A549 (cell line): ENCODE measurements around the gene WNT3A. TPM values are rescaled to one million over a fixed set of nuclear protein-coding genes. Genes with fewer than 3 reads are reported as not detected.

Experiments used
- ATAC-seq, 2 experiments: fragments of 200-7000 bp in 1 of 2; fragments of >200 bp in 1 of 2; cut with Nextera tagmentation in 1 of 2; cut with Tn5 transposase in 1 of 2; 3 replicates each; pipeline versions ENCODE4 v1.8.0 to v1.9.1; 2018 to 2020; ENCODE audit warnings: mild to moderate bottlenecking in 1 of 2, moderate library complexity in 1 of 2
- CTCF ChIA-PET: fragments of 300-600 bp; sonication (Branson Sonifier 250); formaldehyde crosslinking; extraction: SDS; loops from one replicate; lab custom pipeline; 2021; ENCODE audit warnings: antibody characterized with exemption, inconsistent platforms; lab: Yijun Ruan, JAX
- POLR2A ChIA-PET: fragments of 350-600 bp; formaldehyde crosslinking; extraction: SDS; loops from one replicate; lab custom pipeline; 2021; ENCODE audit warnings: antibody characterized with exemption, inconsistent platforms; lab: Yijun Ruan, JAX
- DNase-seq, 2 experiments: peaks; one replicate each; pipeline versions ENCODE4 v3.0.0 to v3.0.0-alpha.2; 2011 to 2016; ENCODE audit warnings: low read depth in 1 of 2, low spot score in 1 of 2
- FAIRE-seq: peaks from 2 replicates; lab custom pipeline; 2011; peaks lifted over from hg19 to GRCh38; lab: Jason Lieb, UNC
- H3K27ac ChIP-seq, 2 experiments: fragments of >200 bp; sonication (Bioruptor Twin); formaldehyde crosslinking; 3 replicates each; pipeline ENCODE4 v1.5.1; 2016 to 2017
- H3K4me1 ChIP-seq: fragments of >200 bp; sonication (Bioruptor Twin); formaldehyde crosslinking; 3 replicates; pipeline ENCODE4 v1.6.1; 2016
- H3K4me2 ChIP-seq: fragments of >200 bp; sonication (Bioruptor Twin); formaldehyde crosslinking; 3 replicates; pipeline ENCODE4 v1.6.1; 2016
- H3K4me3 ChIP-seq: fragments of >200 bp; sonication (Bioruptor Twin); formaldehyde crosslinking; 3 replicates; pipeline ENCODE4 v1.5.1; 2016
- H3K9me3 ChIP-seq: fragments of >200 bp; sonication (Bioruptor Twin); formaldehyde crosslinking; 3 replicates; pipeline ENCODE4 v1.6.1; 2016
- BCL3 ChIP-seq: fragments of >200 bp; sonication (Bioruptor Twin); formaldehyde crosslinking; IDR thresholded peaks from 3 replicates; pipeline ENCODE4 v1.6.1; 2016
- BHLHE40 ChIP-seq: IDR thresholded peaks from 2 replicates; pipeline ENCODE4 v1.6.1; 2012; ENCODE audit warnings: low read depth, low read length, inconsistent platforms
- CHD2 ChIP-seq: fragments of 150-350 bp; IDR thresholded peaks from 2 replicates; pipeline ENCODE4 v1.6.1; 2014; ENCODE audit warnings: low read length; ENCODE audit not compliant: partially characterized antibody
- CHD4 ChIP-seq: fragments of 200-600 bp; sonication (generic); IDR thresholded peaks from 2 replicates; pipeline ENCODE4 v1.6.1; 2016; ENCODE audit warnings: antibody characterized with exemption, mild to moderate bottlenecking, borderline replicate concordance
- FOSB ChIP-seq: fragments of 250-450 bp; sonication (Bioruptor Pico); IDR thresholded peaks from 2 replicates; pipeline ENCODE4 v1.5.0; 2020; ENCODE audit warnings: mild to moderate bottlenecking, moderate library complexity
- GATA3 ChIP-seq: IDR thresholded peaks from 2 replicates; pipeline ENCODE4 v1.6.1; 2012; ENCODE audit warnings: borderline replicate concordance
- HEYL ChIP-seq: fragments of 250-450 bp; sonication (Bioruptor Pico); IDR thresholded peaks from 2 replicates; pipeline ENCODE4 v1.8.0; 2021; ENCODE audit warnings: mild to moderate bottlenecking, moderate library complexity
- JUNB ChIP-seq: fragments of >200 bp; sonication (Bioruptor Twin); formaldehyde crosslinking; IDR thresholded peaks from 2 replicates; pipeline ENCODE4 v1.6.1; 2016
- KDM1A ChIP-seq: fragments of 200-600 bp; sonication (generic); IDR thresholded peaks from 2 replicates; pipeline ENCODE4 v1.6.1; 2016; ENCODE audit warnings: low read depth, mild to moderate bottlenecking
- MAZ ChIP-seq: fragments of 150-350 bp; IDR thresholded peaks from 2 replicates; pipeline ENCODE4 v1.6.1; 2014; ENCODE audit warnings: antibody characterized with exemption, low read depth, low read length, borderline replicate concordance
- MYC ChIP-seq: IDR thresholded peaks from 2 replicates; pipeline ENCODE4 v1.6.1; 2012; ENCODE audit warnings: mild to moderate bottlenecking, inconsistent platforms, low read length, improper control_type of control experiment, borderline replicate concordance
- NFE2L2 ChIP-seq: fragments of 150-350 bp; conservative IDR thresholded peaks from 2 replicates; pipeline ENCODE4 v1.6.1; 2014; ENCODE audit warnings: low read length
- NPAS2 ChIP-seq: fragments of 250-450 bp; sonication (Bioruptor Pico); IDR thresholded peaks from 2 replicates; pipeline ENCODE4 v1.8.0; 2022; ENCODE audit warnings: mild to moderate bottlenecking, moderate library complexity, borderline replicate concordance
- PHF8 ChIP-seq: fragments of 200-600 bp; sonication (generic); IDR thresholded peaks from 2 replicates; pipeline ENCODE4 v1.6.1; 2016; ENCODE audit warnings: low read depth, mild to moderate bottlenecking, antibody characterized with exemption, moderate library complexity, borderline replicate concordance
- POLR2AphosphoS2 ChIP-seq: conservative IDR thresholded peaks from 2 replicates; pipeline ENCODE4 v1.6.1; 2012; ENCODE audit warnings: low read length, improper control_type of control experiment, inconsistent platforms
- RAD21 ChIP-seq, 2 experiments: fragments of >200 bp in 1 of 2; sonication (Bioruptor Twin) in 1 of 2; formaldehyde crosslinking in 1 of 2; IDR thresholded peaks in 1 of 2; conservative IDR thresholded peaks in 1 of 2; 2 replicates in 1 of 2; 3 replicates in 1 of 2; pipeline ENCODE4 v1.6.1; 2012 to 2018; ENCODE audit warnings: inconsistent platforms in 1 of 2
- RCOR1 ChIP-seq: fragments of 150-350 bp; IDR thresholded peaks from 2 replicates; pipeline ENCODE4 v1.6.1; 2014; ENCODE audit warnings: antibody characterized with exemption, low read length, low read depth
- REST ChIP-seq: fragments of 200-600 bp; sonication (generic); IDR thresholded peaks from 2 replicates; pipeline ENCODE4 v1.6.1; 2016; ENCODE audit warnings: antibody characterized with exemption, mild to moderate bottlenecking, moderate library complexity
- RNF2 ChIP-seq: fragments of 200-600 bp; sonication (generic); IDR thresholded peaks from 2 replicates; pipeline ENCODE4 v1.6.1; 2016; ENCODE audit warnings: low read depth, mild to moderate bottlenecking, antibody characterized with exemption, moderate library complexity, borderline replicate concordance
- SMC3 ChIP-seq: fragments of >200 bp; sonication (Bioruptor Twin); formaldehyde crosslinking; IDR thresholded peaks from 3 replicates; pipeline ENCODE4 v1.6.1; 2018; ENCODE audit warnings: inconsistent platforms
- TP53 ChIP-seq: fragments of 250-450 bp; sonication (Bioruptor Pico); IDR thresholded peaks from 2 replicates; pipeline ENCODE4 v1.5.0; 2021; ENCODE audit warnings: mild to moderate bottlenecking, moderate library complexity
- ZFP36 ChIP-seq: fragments of 450-650 bp; IDR thresholded peaks from 2 replicates; pipeline ENCODE4 v1.6.1; 2014; ENCODE audit warnings: borderline replicate concordance; ENCODE audit not compliant: partially characterized antibody
- ZNF302 ChIP-seq: fragments of 250-450 bp; sonication (Bioruptor Pico); IDR thresholded peaks from 2 replicates; pipeline ENCODE4 v1.9.0; 2021; ENCODE audit warnings: inconsistent platforms, mild to moderate bottlenecking, moderate library complexity
- ZSCAN20 ChIP-seq: fragments of 250-450 bp; sonication (Bioruptor Pico); IDR thresholded peaks from 2 replicates; pipeline ENCODE4 v1.8.0; 2022; ENCODE audit warnings: mild to moderate bottlenecking, moderate library complexity
- WGBS: methylation state at CpG from one replicate; pipeline ENCODE4 v1.1.6; 2017; ENCODE audit errors: missing lambda C conversion rate; 5-methylcytosine and 5-hydroxymethylcytosine counted together
- polyA plus RNA-seq, 4 experiments: library from polyadenylated mRNA; depleted of rRNA in 3 of 4; stranded (reverse); fragments of >200 nt; fragmentation: RNase III in 1 of 4; extraction: RNeasy Plus Mini Kit Qiagen cat#74134 plus additional on column Dnase treatment in 1 of 4; gene quantifications; 2 replicates in 3 of 4; 3 replicates in 1 of 4; pipeline ENCODE4 v1.2.3, GENCODE V29; 2011 to 2017

The WNT3A gene
- polyA plus RNA-seq, 2 of the 4 experiments (the other 2 are of a cell fraction): not detected

GRCh38 chr1:228079601-228080263 is 72.9 kb downstream of the WNT3A start:
- ChIA-PET POLR2A (no interaction called here), CTCF (interaction anchor here (2.0 to 2.8 kb wide), 2 partner anchors 19 to 81 kb away, joined by 5 to 13 read pairs; no protein-coding TSS in a partner anchor)
- FAIRE-seq: no peak
- Histone ChIP-seq H3K9me3 (no peaks in the 10 kb centered on the region), H3K4me2 (no peak overlapping the region), H3K27ac (no peak overlapping the region), H3K4me3 (no peak overlapping the region), H3K4me1 (peaks cover 13% of the 10 kb centered on the region)
- no peak for TF ChIP-seq TP53 (CRISPR knock-in tag)
- no peak for TF ChIP-seq MAZ
- no peak for TF ChIP-seq REST
- TF ChIP-seq NFE2L2: no peak
- no peak for TF ChIP-seq HEYL (CRISPR knock-in tag)
- TF ChIP-seq JUNB: no peak
- TF ChIP-seq ZFP36: peak; percentile 79
- TF ChIP-seq POLR2AphosphoS2: no peak
- no peak for DNase-seq
- WGBS: 96% methylated on average over 3 of the region's 7 CpGs
- ATAC-seq: no peak

GRCh38 chr1:228081144-228081543 is 74.3 kb downstream of the WNT3A start:
- Histone ChIP-seq H3K9me3 (no peaks in the 10 kb centered on the region), H3K4me1 (peaks cover 26% of the 10 kb centered on the region), H3K27ac (peak overlapping the region; percentile 93 to 97), H3K4me2 (peak overlapping the region; percentile 98), H3K4me3 (peak overlapping the region; percentile 94)
- FAIRE-seq (no peak), DNase-seq (no peak), ATAC-seq (no peak)
- POLR2A ChIA-PET: interaction anchor here (1.6 kb wide), 1 partner anchor 21 kb away, joined by 3 read pairs; no protein-coding TSS in a partner anchor
- TF ChIP-seq RCOR1 (no peak), FOSB (CRISPR knock-in tag) (no peak), ZFP36 (no peak), SMC3 (no peak), RNF2 (no peak), RAD21 (conservative IDR thresholded peaks at IDR 0.05 in 1 of 2, IDR thresholded peaks at IDR 0.05 in 1 of 2) (no peak), ZSCAN20 (CRISPR knock-in tag) (no peak), PHF8 (no peak), ZNF302 (CRISPR knock-in tag) (no peak), GATA3 (no peak), BCL3 (no peak), KDM1A (no peak), CHD4 (no peak), NPAS2 (CRISPR knock-in tag) (no peak), JUNB (no peak), CHD2 (no peak), MYC (no peak), POLR2AphosphoS2 (no peak), BHLHE40 (no peak)
- 71% methylated on average over 5 of the region's 7 CpGs for WGBS
- CTCF ChIA-PET: interaction anchor here (1.5 kb wide), 1 partner anchor 82 kb away, joined by 4 read pairs; no protein-coding TSS in a partner anchor
